ENCODE data around the gene SCARB2. TPM values are rescaled to one million over a fixed set of nuclear protein-coding genes. Genes with fewer than 3 reads are reported as not detected.

SCARB2 gene
- total and polyA plus RNA-seq, 12 donors: 41.5 to 179 (median 134) TPM

DNA sequence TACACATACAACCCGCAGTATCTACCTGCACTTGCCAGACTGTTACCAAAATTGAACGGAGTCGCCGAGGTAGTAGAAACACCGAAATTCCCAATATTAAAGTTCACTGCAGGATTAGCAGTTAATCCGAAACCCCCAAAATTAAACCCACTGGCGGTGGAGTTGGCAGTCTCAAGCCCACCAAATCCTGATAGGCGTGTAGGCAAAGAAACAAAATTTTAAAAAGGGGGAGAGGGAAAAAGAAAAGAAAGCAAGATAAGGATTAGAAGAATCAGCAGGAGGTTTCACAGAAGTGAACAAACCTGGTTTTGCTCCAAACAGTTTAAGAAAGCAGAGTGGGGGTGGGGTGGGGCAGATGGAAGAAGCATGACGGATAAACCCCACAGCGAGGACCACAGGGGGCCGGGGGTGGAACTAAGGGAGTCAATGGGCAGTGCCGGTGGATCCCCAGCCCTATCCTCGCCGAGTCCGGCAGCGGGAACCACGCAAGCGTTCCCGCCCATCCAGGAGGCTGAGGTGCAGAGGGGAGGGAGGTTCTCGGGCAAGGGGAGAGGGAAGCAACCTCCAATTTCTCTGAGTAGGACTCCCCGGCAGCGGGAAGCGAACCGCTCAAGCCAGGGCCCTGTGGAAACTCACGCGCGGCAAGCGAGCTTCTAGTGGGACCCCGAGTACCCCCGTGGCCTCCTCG lies 66.0 kb downstream of the SCARB2 start:
- peak; percentile 58 to 75 (median 71) for DNase-seq
- WGBS, 4 donors: 0 to 3% (median 1%) methylated on average over 12 to 31 of the region's 31 CpGs
- Histone ChIP-seq H3K27me3 (no peaks in the 10 kb centered on the region), H3K4me3 (peak overlapping the region; percentile 76 to 93 (median 88)), H3K27ac (peak overlapping the region; percentile 83 to 94 (median 88)), H3K9me3 (replicated peaks in 1 of 3) (no peaks in the 10 kb centered on the region), H3K36me3 (replicated peaks in 1 of 2) (peaks cover 0 to 13% of the 10 kb centered on the region in 2 donors), H3K4me1 (replicated peaks in 1 of 2) (peaks cover 0 to 23% of the 10 kb centered on the region in 2 donors)
- no peak for TF ChIP-seq POLR2A (IDR thresholded peaks at IDR 0.05)
- TF ChIP-seq, protein P1, sequence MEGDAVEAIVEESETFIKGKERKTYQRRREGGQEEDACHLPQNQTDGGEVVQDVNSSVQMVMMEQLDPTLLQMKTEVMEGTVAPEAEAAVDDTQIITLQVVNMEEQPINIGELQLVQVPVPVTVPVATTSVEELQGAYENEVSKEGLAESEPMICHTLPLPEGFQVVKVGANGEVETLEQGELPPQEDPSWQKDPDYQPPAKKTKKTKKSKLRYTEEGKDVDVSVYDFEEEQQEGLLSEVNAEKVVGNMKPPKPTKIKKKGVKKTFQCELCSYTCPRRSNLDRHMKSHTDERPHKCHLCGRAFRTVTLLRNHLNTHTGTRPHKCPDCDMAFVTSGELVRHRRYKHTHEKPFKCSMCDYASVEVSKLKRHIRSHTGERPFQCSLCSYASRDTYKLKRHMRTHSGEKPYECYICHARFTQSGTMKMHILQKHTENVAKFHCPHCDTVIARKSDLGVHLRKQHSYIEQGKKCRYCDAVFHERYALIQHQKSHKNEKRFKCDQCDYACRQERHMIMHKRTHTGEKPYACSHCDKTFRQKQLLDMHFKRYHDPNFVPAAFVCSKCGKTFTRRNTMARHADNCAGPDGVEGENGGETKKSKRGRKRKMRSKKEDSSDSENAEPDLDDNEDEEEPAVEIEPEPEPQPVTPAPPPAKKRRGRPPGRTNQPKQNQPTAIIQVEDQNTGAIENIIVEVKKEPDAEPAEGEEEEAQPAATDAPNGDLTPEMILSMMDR (IDR thresholded peaks at IDR 0.05): no peak
- intact Hi-C loops (cut with DNase I): no loop called here

DNA sequence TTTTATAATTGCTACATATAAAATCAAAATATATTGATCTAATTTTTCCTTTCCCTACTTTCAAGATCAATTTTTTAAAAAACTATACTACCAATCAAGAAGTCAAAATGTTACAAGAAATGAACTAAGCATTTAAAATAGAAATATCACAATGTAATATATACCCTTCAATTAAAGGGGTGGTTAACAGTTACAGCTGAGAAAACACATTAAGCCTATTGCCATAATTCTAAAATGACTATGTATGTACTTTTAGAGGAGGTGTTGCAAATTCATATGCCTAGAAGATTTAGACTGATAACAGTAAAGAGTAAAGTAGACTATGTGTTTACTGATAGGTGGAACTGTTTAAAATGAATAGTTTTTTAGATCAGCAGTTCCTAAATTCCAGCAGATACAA lies 69.1 kb downstream of the SCARB2 start:
- Histone ChIP-seq H3K36me3 (replicated peaks in 1 of 2) (peaks cover 0 to 29% of the 10 kb centered on the region in 2 donors), H3K9me3 (replicated peaks in 1 of 3) (no peaks in the 10 kb centered on the region), H3K4me3 (no peak overlapping the region), H3K4me1 (replicated peaks in 1 of 2) (peaks cover 0 to 21% of the 10 kb centered on the region in 2 donors), H3K27ac (no peak overlapping the region), H3K27me3 (no peaks in the 10 kb centered on the region)
- TF ChIP-seq POLR2A (IDR thresholded peaks at IDR 0.05): no peak
- TF ChIP-seq, protein P1 (IDR thresholded peaks at IDR 0.05): no peak
- intact Hi-C loops (cut with DNase I): no loop called here
- no peak for DNase-seq

DNA sequence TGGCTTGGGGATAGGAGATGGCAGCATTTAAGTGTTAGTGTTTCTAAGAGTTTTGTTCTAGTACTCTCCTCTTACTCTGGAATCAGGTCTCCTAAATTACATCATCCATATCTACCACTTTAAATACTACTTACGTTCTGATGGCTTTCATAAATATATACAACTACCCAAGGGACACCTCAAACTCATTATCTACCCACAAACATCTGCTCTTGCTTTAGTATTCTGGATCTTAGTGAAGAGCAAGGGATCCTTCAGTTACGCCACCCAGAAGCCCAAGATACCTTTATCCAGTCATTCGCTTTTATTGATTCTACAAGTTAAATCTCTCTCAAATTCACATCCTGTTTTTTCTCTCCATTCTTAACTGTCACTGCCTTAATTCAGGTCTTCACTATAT lies 72.4 kb downstream of the SCARB2 start:
- intact Hi-C loops (cut with DNase I): no loop called here
- DNase-seq: no peak
- Histone ChIP-seq H3K36me3 (replicated peaks in 1 of 2) (peaks cover 0 to 35% of the 10 kb centered on the region in 2 donors), H3K27me3 (no peaks in the 10 kb centered on the region), H3K4me3 (no peak overlapping the region), H3K27ac (no peak overlapping the region), H3K9me3 (replicated peaks in 1 of 3) (no peaks in the 10 kb centered on the region), H3K4me1 (replicated peaks in 1 of 2) (no peaks in the 10 kb centered on the region)
- 94 to 99% (median 96%) methylated on average over 3 of the region's 3 CpGs for whole genome bisulfite sequencing, 4 donors
- no peak for TF ChIP-seq POLR2A (IDR thresholded peaks at IDR 0.05)
- TF ChIP-seq, protein P1 (IDR thresholded peaks at IDR 0.05): no peak

DNA sequence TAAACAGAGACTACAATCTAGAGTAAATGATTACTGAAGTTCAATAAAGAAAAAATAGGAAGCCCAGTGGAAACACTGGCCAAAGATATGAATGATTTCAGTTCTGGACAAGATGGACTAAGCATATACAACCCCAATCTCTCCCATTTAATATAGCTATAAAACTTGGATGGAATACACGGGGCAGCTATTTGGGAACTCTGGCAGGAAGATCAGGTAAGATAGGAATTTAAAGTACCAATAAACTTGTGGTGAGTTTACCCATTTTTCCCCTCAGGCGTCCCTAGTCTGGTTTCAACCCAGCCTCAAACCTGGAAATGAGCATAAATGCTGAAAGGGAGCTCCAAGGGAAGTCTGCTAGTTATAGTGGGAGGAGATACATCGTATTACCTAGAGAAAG lies 85.9 kb downstream of the SCARB2 start:
- H3K9me3 ChIP-seq (replicated peaks in 1 of 3): no peaks in the 10 kb centered on the region
- no peak overlapping the region for H3K4me3 ChIP-seq
- DNase-seq: no peak
- H3K27me3 ChIP-seq: no peaks in the 10 kb centered on the region
- TF ChIP-seq POLR2A (IDR thresholded peaks at IDR 0.05): no peak
- TF ChIP-seq, protein P1 (IDR thresholded peaks at IDR 0.05): no peak
- H3K27ac ChIP-seq: no peak overlapping the region
- WGBS, 4 donors: 95 to 99% (median 97%) methylated on average over 3 of the region's 3 CpGs
- no peaks in the 10 kb centered on the region for H3K4me1 ChIP-seq (replicated peaks in 1 of 2)
- intact Hi-C loops (cut with DNase I): no loop called here
- H3K36me3 ChIP-seq (replicated peaks in 1 of 2): peaks cover 0 to 25% of the 10 kb centered on the region in 2 donors
